Osteoblast (primary cell): ENCODE data around the gene LBX1. TPM values are rescaled to one million over a fixed set of nuclear protein-coding genes. Genes with fewer than 3 reads are reported as not detected.
A peak's percentile ranks its signal among the peaks of the same experiment; 100 is the strongest.

Experiments used
- DNase-seq: peaks from one replicate; pipeline ENCODE4 v3.0.0; 2011; ENCODE audit warnings: low spot score, mixed read lengths; ENCODE audit not compliant: insufficient read length; ENCODE audit errors: missing footprints
- H2AFZ ChIP-seq: 2 replicates; pipeline ENCODE4 v1.6.0; 2011; ENCODE audit warnings: mild to moderate bottlenecking, low read length
- H3K27ac ChIP-seq: 2 replicates; pipeline ENCODE4 v1.5.1; 2011; ENCODE audit warnings: mild to moderate bottlenecking, low read depth, low read length, moderate library complexity
- H3K27me3 ChIP-seq: 2 replicates; pipeline ENCODE4 v1.6.0; 2012; ENCODE audit warnings: mild to moderate bottlenecking, control low read depth, inconsistent platforms, low read length, moderate library complexity; ENCODE audit not compliant: insufficient read depth
- H3K36me3 ChIP-seq: 2 replicates; pipeline ENCODE4 v1.5.1; 2011; ENCODE audit warnings: mild to moderate bottlenecking, low read length, control low read depth, moderate library complexity; ENCODE audit not compliant: insufficient read depth
- H3K4me1 ChIP-seq: 2 replicates; pipeline ENCODE4 v1.5.1; 2011; ENCODE audit warnings: mild to moderate bottlenecking, low read length, control low read depth, moderate library complexity; ENCODE audit not compliant: insufficient read depth
- H3K4me2 ChIP-seq: 2 replicates; pipeline ENCODE4 v1.6.0; 2011; ENCODE audit warnings: mild to moderate bottlenecking, low read length; ENCODE audit not compliant: insufficient read depth
- H3K4me3 ChIP-seq: fragments of 200-600 bp; sonication (generic); 3 replicates; pipeline ENCODE4 v1.5.1; 2012; ENCODE audit warnings: mild to moderate bottlenecking, low read length, inconsistent platforms; ENCODE audit not compliant: insufficient read depth
- H3K79me2 ChIP-seq: 2 replicates; pipeline ENCODE4 v1.6.0; 2012; ENCODE audit warnings: mild to moderate bottlenecking, low read length, control low read depth, inconsistent platforms; ENCODE audit not compliant: insufficient read depth
- H3K9me3 ChIP-seq: 2 replicates; pipeline ENCODE4 v1.5.1; 2011; ENCODE audit warnings: low read depth, low read length, control low read depth
- H4K20me1 ChIP-seq: 2 replicates; pipeline ENCODE4 v1.6.0; 2012; ENCODE audit warnings: mild to moderate bottlenecking, low read length, control low read depth; ENCODE audit not compliant: insufficient read depth
- total RNA-seq: library from RNA; depleted of rRNA; stranded (reverse); fragments of >200 nt; gene quantifications from 2 replicates; pipeline ENCODE4 v1.2.3, GENCODE V29; 2012
- TF ChIP-seq, protein P1 (sequence below): IDR thresholded peaks from 2 replicates; pipeline ENCODE4 v1.5.1; 2011; ENCODE audit warnings: mild to moderate bottlenecking, low read depth, low read length, moderate library complexity; ENCODE audit errors: extremely low read depth

The LBX1 gene
- total RNA-seq, 1 donor, result not detected

DNA sequence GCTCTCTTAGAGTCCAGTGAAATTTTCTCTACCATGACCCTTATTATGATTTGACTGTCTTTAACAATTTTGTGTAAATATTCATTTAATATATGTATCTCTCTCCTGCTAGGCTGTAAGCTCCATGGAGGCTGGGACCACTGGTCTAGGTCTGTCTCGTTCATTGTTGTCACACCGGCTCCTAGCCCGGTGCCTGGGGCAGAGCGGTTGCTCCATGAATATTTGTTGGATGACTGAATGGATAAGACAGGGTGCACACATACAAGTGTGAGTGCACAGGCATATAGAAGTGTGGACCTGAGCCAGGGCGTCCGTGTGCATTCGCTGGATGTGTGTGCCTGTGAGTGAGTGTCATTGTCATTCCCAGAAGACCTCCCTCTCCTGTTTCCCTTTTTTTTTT, 20.9 kb upstream of the LBX1 start:
- H3K9me3 ChIP-seq, result no peaks in the 10 kb centered on the region
- no peaks in the 10 kb centered on the region for H3K4me1 ChIP-seq
- no peak overlapping the region for H3K4me2 ChIP-seq
- no peaks in the 10 kb centered on the region for H3K79me2 ChIP-seq
- H4K20me1 ChIP-seq, result no peaks in the 10 kb centered on the region
- no peak overlapping the region for H3K27ac ChIP-seq
- TF ChIP-seq, protein P1, sequence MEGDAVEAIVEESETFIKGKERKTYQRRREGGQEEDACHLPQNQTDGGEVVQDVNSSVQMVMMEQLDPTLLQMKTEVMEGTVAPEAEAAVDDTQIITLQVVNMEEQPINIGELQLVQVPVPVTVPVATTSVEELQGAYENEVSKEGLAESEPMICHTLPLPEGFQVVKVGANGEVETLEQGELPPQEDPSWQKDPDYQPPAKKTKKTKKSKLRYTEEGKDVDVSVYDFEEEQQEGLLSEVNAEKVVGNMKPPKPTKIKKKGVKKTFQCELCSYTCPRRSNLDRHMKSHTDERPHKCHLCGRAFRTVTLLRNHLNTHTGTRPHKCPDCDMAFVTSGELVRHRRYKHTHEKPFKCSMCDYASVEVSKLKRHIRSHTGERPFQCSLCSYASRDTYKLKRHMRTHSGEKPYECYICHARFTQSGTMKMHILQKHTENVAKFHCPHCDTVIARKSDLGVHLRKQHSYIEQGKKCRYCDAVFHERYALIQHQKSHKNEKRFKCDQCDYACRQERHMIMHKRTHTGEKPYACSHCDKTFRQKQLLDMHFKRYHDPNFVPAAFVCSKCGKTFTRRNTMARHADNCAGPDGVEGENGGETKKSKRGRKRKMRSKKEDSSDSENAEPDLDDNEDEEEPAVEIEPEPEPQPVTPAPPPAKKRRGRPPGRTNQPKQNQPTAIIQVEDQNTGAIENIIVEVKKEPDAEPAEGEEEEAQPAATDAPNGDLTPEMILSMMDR, result no peak
- DNase-seq, result no peak
- H3K36me3 ChIP-seq, result no peaks in the 10 kb centered on the region
- H3K4me3 ChIP-seq, result no peak overlapping the region
- peaks cover 53% of the 10 kb centered on the region for H3K27me3 ChIP-seq
- H2AFZ ChIP-seq, result no peak overlapping the region

DNA sequence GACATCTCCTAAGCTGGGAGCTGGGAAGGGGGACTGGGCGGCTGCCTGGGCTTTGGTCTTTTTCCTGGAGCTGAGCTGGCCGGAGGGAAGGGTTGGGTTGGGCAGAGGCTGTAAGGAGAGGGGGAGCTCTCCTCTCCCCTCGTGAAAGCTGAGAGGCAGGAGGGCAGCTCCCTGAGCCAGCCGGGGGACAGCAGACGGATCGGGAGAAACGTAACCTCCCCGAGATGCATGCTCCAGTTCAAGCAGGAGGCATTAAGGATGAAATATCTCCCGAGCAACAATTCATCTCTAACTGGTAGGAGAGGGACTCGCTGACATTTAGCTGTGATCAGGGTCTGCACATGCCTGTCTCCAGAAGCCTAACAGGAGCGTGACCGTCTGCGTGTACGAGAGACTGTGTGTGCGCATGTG, 19.9 kb upstream of the LBX1 start:
- Histone ChIP-seq H3K36me3 (no peaks in the 10 kb centered on the region), H3K27me3 (peaks cover 45% of the 10 kb centered on the region), H3K9me3 (no peaks in the 10 kb centered on the region), H3K4me2 (no peak overlapping the region), H2AFZ (no peak overlapping the region), H3K27ac (no peak overlapping the region), H3K79me2 (no peaks in the 10 kb centered on the region), H4K20me1 (no peaks in the 10 kb centered on the region), H3K4me3 (no peak overlapping the region), H3K4me1 (no peaks in the 10 kb centered on the region)
- TF ChIP-seq, protein P1, result no peak
- peak; percentile 11 for DNase-seq

DNA sequence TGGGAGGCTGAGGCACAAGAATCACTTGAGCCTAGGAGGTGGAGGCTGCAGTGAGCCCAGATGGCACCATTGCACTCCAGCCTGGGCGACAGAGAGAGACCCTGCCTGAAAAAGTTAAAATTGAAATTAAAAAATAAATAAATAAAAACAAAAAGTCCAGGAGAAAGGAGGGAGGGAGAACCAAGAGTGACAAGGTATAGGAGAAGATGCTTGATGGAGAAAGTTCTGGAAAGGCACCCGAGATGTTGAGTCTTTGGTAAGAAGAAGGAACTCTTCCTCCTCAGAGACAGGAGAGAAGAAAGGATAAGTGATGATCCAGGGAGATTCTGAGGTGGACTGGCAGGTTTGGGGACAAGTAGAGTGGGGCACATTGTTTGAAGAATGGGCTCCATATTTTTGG, 17.4 kb upstream of the LBX1 start:
- no peaks in the 10 kb centered on the region for H4K20me1 ChIP-seq
- no peaks in the 10 kb centered on the region for H3K79me2 ChIP-seq
- H3K27me3 ChIP-seq, result peaks cover 50% of the 10 kb centered on the region
- no peak overlapping the region for H3K4me2 ChIP-seq
- no peak overlapping the region for H3K4me3 ChIP-seq
- TF ChIP-seq, protein P1, result no peak
- DNase-seq, result no peak
- no peak overlapping the region for H3K27ac ChIP-seq
- H3K9me3 ChIP-seq, result no peaks in the 10 kb centered on the region
- no peaks in the 10 kb centered on the region for H3K4me1 ChIP-seq
- H3K36me3 ChIP-seq, result no peaks in the 10 kb centered on the region
- no peak overlapping the region for H2AFZ ChIP-seq

DNA sequence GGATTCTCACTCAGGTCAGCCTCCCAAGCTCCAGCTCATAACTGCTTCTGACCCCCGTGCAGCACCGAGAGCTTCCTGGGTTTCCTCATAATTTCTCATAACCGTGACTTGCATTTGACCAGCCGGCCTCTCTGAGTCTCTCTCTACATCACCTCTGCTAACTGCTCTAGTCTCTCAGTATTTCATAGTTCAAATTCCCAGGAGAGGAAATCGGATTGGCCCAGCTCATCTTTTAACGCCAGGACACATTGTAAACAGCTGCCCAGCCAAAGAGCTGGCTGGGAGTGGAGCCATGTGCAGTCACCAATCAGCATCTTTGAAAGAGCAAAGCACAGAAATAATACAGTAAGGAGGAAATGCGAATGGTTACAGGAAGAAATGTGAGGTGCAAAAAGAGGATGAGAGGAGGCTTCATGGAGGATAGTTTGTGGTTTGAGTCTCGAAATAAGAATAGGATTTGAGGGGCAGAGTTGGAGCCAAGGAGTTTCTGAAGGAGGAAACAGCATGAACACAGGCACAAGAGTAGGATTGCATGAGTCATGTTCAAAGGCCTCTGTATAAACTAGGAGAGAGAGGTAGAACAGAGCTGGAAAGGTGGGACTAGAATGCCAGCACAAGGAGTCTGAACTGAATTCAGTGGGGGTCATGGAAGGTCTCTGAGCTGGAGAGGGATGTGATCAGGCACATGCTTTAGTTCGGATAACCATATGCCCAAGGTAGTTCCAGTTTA, 15.2 kb upstream of the LBX1 start:
- peaks cover 53% of the 10 kb centered on the region for H3K27me3 ChIP-seq
- no peaks in the 10 kb centered on the region for H3K9me3 ChIP-seq
- no peak overlapping the region for H3K27ac ChIP-seq
- H4K20me1 ChIP-seq, result no peaks in the 10 kb centered on the region
- no peaks in the 10 kb centered on the region for H3K4me1 ChIP-seq
- H3K4me3 ChIP-seq, result no peak overlapping the region
- DNase-seq, result peak; percentile 89
- no peak overlapping the region for H3K4me2 ChIP-seq
- no peaks in the 10 kb centered on the region for H3K79me2 ChIP-seq
- H3K36me3 ChIP-seq, result no peaks in the 10 kb centered on the region
- H2AFZ ChIP-seq, result no peak overlapping the region
- TF ChIP-seq, protein P1, result no peak
